NCI-H2196 (cell line): ENCODE data around the gene OPCML.

ENCODE experiments used
- DNase-seq: peaks from one replicate; lab custom pipeline; 2025; ENCODE audit not compliant: unreplicated experiment; lab: John Stamatoyannopoulos, UW

OPCML gene

GRCh38 chr11:132539590-132540368, 992.5 kb downstream of the OPCML start:
- DNase-seq: no peak

- DNase-seq: no peak
These were observed 993.7 kb downstream of the OPCML start for GRCh38 chr11:132538642-132539041.

GRCh38 chr11:132535830-132536229, 996.5 kb downstream of the OPCML start:
- no peak for DNase-seq

GRCh38 chr11:132531921-132532320, 1000.4 kb downstream of the OPCML start:
- no peak for DNase-seq

GRCh38 chr11:132528181-132528580, 1004.1 kb downstream of the OPCML start:
- DNase-seq: no peak

- DNase-seq: no peak
These were observed 1008.4 kb downstream of the OPCML start for GRCh38 chr11:132523929-132524328.

GRCh38 chr11:132520199-132520598, 1012.1 kb downstream of the OPCML start:
- DNase-seq: no peak

GRCh38 chr11:132519241-132519815, 1013.0 kb downstream of the OPCML start:
- DNase-seq: no peak

- DNase-seq: no peak
These were observed 1027.7 kb downstream of the OPCML start for GRCh38 chr11:132504501-132505041.

- no peak for DNase-seq
These were observed 1030.9 kb downstream of the OPCML start for GRCh38 chr11:132501356-132501755.

- no peak for DNase-seq
These were observed 1032.6 kb downstream of the OPCML start for GRCh38 chr11:132499661-132500060.

- no peak for DNase-seq
These were observed 1036.0 kb downstream of the OPCML start for GRCh38 chr11:132496341-132496740.

GRCh38 chr11:132493801-132494200, 1038.5 kb downstream of the OPCML start:
- no peak for DNase-seq

- DNase-seq: no peak
These were observed 1041.3 kb downstream of the OPCML start for GRCh38 chr11:132490978-132491377.

GRCh38 chr11:132486060-132486459, 1046.2 kb downstream of the OPCML start:
- no peak for DNase-seq

GRCh38 chr11:132475026-132475425, 1057.3 kb downstream of the OPCML start:
- DNase-seq: no peak

GRCh38 chr11:132472411-132473172, 1059.7 kb downstream of the OPCML start:
- no peak for DNase-seq

- DNase-seq: no peak
These were observed 1060.8 kb downstream of the OPCML start for GRCh38 chr11:132471466-132471865.

- DNase-seq: no peak
These were observed 1065.3 kb downstream of the OPCML start for GRCh38 chr11:132466983-132467382.

- no peak for DNase-seq
These were observed 1067.4 kb downstream of the OPCML start for GRCh38 chr11:132464939-132465338.

- no peak for DNase-seq
These were observed 1068.3 kb downstream of the OPCML start for GRCh38 chr11:132464003-132464342.
